Skeletal muscle tissue (tissue), 4 donors: ENCODE data around the gene MCF2L. TPM values are rescaled to one million over a fixed set of nuclear protein-coding genes. Genes with fewer than 3 reads are reported as not detected.

Source experiments
- H3K27ac ChIP-seq: one replicate; pipeline ENCODE4 v1.7.0; 2013; ENCODE audit warnings: mild to moderate bottlenecking, low read depth, low read length, inconsistent platforms
- H3K27me3 ChIP-seq, 3 donors: one replicate each; pipeline ENCODE4 v1.7.0; 2013; ENCODE audit warnings: low read length in 3 of 3; ENCODE audit not compliant: control insufficient read depth in 3 of 3, insufficient read depth in 3 of 3
- H3K36me3 ChIP-seq, 3 donors: one replicate each; pipeline ENCODE4 v1.7.0; 2013; ENCODE audit warnings: low read length in 3 of 3; ENCODE audit not compliant: control insufficient read depth in 3 of 3, insufficient read depth in 3 of 3
- H3K4me1 ChIP-seq, 3 donors: one replicate each; pipeline ENCODE4 v1.7.0; 2013; ENCODE audit warnings: low read length in 3 of 3, mild to moderate bottlenecking in 3 of 3; ENCODE audit not compliant: control insufficient read depth in 3 of 3, insufficient read depth in 3 of 3
- H3K4me3 ChIP-seq, 3 donors: one replicate each; pipeline ENCODE4 v1.7.0; 2013; ENCODE audit warnings: low read length in 3 of 3
- H3K9ac ChIP-seq, 3 donors: one replicate each; pipeline ENCODE4 v1.7.0; 2013; ENCODE audit warnings: low read length in 3 of 3, mild to moderate bottlenecking in 3 of 3, moderate library complexity in 2 of 3, low read depth in 1 of 3
- H3K9me3 ChIP-seq, 3 donors: one replicate each; pipeline ENCODE4 v1.7.0; 2013; ENCODE audit warnings: low read length in 3 of 3; ENCODE audit not compliant: control insufficient read depth in 3 of 3
- total RNA-seq: library from RNA; depleted of rRNA; stranded (reverse); fragments of >200 nt; gene quantifications from one replicate; pipeline ENCODE4 v1.2.3, GENCODE V29; 2014
- donor health status: Osteomylitis.

The MCF2L gene
- total RNA-seq, 1 donor from 2014 or later = 18.3 TPM

GRCh38 chr13:113045251-113046127, 76.5 kb downstream of the MCF2L start:
- Histone ChIP-seq H3K4me1 (peaks cover 20 to 51% (median 39%) of the 10 kb centered on the region in 3 donors), H3K9me3 (no peaks in the 10 kb centered on the region), H3K4me3 (peak overlapping the region in 2 of 3 donors; percentile 25 to 58), H3K27ac (peak overlapping the region; percentile 40), H3K27me3 (peaks cover 32 to 65% (median 56%) of the 10 kb centered on the region in 3 donors), H3K36me3 (no peaks in the 10 kb centered on the region), H3K9ac (peak overlapping the region in 2 of 3 donors; percentile 9 to 60)

GRCh38 chr13:113046128-113046882, 77.3 kb downstream of the MCF2L start:
- peak overlapping the region in 1 of 3 donors; percentile 58 for H3K4me3 ChIP-seq
- peaks cover 33 to 61% (median 55%) of the 10 kb centered on the region in 3 donors for H3K27me3 ChIP-seq
- H3K36me3 ChIP-seq = no peaks in the 10 kb centered on the region
- H3K9ac ChIP-seq = peak overlapping the region in 1 of 3 donors; percentile 60
- H3K9me3 ChIP-seq = no peaks in the 10 kb centered on the region
- H3K4me1 ChIP-seq = peaks cover 20 to 46% (median 30%) of the 10 kb centered on the region in 3 donors
- no peak overlapping the region for H3K27ac ChIP-seq

DNA sequence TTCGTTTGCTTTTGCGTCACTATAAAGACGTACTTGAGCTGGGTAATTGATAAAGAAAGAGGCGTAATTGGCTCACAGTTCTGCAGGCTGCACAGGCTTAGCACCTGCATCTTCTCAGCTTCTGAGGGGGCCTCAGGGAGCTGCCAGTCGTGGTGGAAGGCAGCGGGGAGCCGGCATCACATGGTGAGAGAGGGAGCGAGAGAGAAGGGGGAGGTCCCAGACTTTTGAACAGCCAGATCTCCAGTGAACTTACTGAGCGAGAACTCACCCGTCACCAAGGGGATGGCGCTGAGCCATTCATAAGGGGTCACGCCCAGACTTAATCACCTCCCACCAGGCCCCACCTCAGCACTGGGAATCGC, 77.8 kb downstream of the MCF2L start:
- Histone ChIP-seq H3K36me3 (no peaks in the 10 kb centered on the region), H3K27ac (no peak overlapping the region), H3K4me1 (peaks cover 20 to 41% (median 25%) of the 10 kb centered on the region in 3 donors)

GRCh38 chr13:113047587-113047986, 78.6 kb downstream of the MCF2L start:
- Histone ChIP-seq H3K4me1 (peaks cover 20 to 41% (median 25%) of the 10 kb centered on the region in 3 donors), H3K9me3 (no peaks in the 10 kb centered on the region), H3K27me3 (peaks cover 26 to 53% (median 50%) of the 10 kb centered on the region in 3 donors), H3K27ac (no peak overlapping the region), H3K36me3 (no peaks in the 10 kb centered on the region), H3K9ac (no peak overlapping the region), H3K4me3 (no peak overlapping the region)

More for the DNA sequence above, 77.8 kb downstream of the MCF2L start:
- peaks cover 30 to 58% (median 52%) of the 10 kb centered on the region in 3 donors for H3K27me3 ChIP-seq
- H3K9ac ChIP-seq = no peak overlapping the region
- H3K4me3 ChIP-seq = no peak overlapping the region
- no peaks in the 10 kb centered on the region for H3K9me3 ChIP-seq

DNA sequence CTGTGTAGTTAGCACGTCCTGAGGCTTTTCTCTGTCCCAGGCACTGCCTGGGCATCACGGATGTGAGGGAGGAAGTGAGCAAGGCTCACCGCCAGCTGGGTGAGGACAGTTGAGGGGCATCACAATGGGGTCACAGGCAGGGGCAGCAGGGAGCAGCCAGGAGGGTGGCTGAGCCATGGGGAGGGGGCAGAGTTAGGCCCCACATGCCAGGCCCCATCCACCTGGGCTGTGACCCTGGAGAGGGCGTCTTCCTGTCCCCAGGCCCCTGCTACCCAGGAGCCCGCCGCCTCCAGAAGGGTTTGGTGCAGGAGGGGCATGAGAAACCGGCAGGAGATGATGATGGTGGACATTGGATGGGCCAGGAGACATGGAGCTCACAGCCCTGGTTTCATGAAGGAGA, 79.8 kb downstream of the MCF2L start:
- H3K9me3 ChIP-seq = no peaks in the 10 kb centered on the region
- peaks cover 19 to 36% (median 25%) of the 10 kb centered on the region in 3 donors for H3K4me1 ChIP-seq
- H3K36me3 ChIP-seq = no peaks in the 10 kb centered on the region

DNA sequence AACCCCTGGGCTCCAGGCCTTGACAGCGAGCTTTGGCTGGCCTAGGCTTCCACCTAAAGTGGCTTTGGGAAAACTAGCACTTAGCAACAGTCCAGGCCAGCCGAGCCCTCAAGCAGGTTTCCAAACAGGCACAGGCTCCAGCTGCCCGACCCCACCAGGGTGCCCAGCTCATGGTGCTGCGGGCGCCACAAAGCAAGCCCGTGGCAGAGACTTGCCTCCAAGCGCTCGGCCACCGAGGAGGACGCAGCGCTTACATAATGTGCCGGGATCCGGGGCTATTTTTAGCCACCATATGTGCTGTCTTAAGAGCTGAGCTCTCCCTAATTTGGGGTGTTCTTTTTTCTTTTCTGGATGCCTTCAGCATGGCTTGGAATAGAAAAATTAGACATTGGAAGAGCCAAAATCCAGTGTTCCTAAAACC, 80.5 kb downstream of the MCF2L start:
- Histone ChIP-seq H3K4me1 (peaks cover 16 to 34% (median 19%) of the 10 kb centered on the region in 3 donors), H3K4me3 (peak overlapping the region; percentile 6 to 35 (median 10)), H3K27ac (no peak overlapping the region), H3K27me3 (peaks cover 29 to 51% (median 46%) of the 10 kb centered on the region in 3 donors), H3K9me3 (no peaks in the 10 kb centered on the region), H3K9ac (peak overlapping the region in 2 of 3 donors; percentile 30 to 64), H3K36me3 (no peaks in the 10 kb centered on the region)

More for the DNA sequence above, 79.8 kb downstream of the MCF2L start:
- Histone ChIP-seq H3K27ac (no peak overlapping the region), H3K4me3 (no peak overlapping the region), H3K27me3 (peaks cover 27 to 55% (median 53%) of the 10 kb centered on the region in 3 donors), H3K9ac (no peak overlapping the region)

DNA sequence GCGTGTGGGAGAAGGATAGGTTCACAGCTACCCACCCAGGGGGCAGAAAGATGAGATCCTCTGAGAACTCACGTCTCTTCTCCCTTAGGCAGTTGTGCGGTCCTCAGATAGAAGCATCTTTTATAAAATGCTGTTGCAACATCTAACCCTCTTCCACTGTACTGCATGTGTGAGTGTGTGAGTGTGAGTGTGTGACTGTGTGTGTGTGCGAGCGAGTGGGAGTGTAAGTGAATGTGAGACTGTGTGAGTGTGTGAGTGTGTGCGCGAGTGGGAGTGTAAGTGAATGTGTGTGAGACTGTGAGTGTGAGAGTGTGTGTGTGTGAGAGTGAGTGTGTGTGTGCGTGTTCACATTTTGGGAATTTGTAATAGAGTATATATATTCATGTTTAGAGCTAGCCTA, 81.0 kb downstream of the MCF2L start:
- peaks cover 15 to 29% (median 16%) of the 10 kb centered on the region in 3 donors for H3K4me1 ChIP-seq
- H3K27me3 ChIP-seq = peaks cover 26 to 47% (median 41%) of the 10 kb centered on the region in 3 donors
- H3K36me3 ChIP-seq = no peaks in the 10 kb centered on the region
- H3K9ac ChIP-seq = peak overlapping the region in 1 of 3 donors; percentile 30
- H3K4me3 ChIP-seq = peak overlapping the region in 2 of 3 donors; percentile 10 to 35
- no peak overlapping the region for H3K27ac ChIP-seq
- H3K9me3 ChIP-seq = no peaks in the 10 kb centered on the region

- Histone ChIP-seq H3K27ac (no peak overlapping the region), H3K4me1 (peaks cover 10 to 20% (median 14%) of the 10 kb centered on the region in 3 donors), H3K9ac (no peak overlapping the region), H3K36me3 (no peaks in the 10 kb centered on the region), H3K4me3 (no peak overlapping the region), H3K27me3 (peaks cover 30 to 39% (median 38%) of the 10 kb centered on the region in 3 donors), H3K9me3 (no peaks in the 10 kb centered on the region)
Observed at GRCh38 chr13:113050734-113051431, 81.9 kb downstream of the MCF2L start.

DNA sequence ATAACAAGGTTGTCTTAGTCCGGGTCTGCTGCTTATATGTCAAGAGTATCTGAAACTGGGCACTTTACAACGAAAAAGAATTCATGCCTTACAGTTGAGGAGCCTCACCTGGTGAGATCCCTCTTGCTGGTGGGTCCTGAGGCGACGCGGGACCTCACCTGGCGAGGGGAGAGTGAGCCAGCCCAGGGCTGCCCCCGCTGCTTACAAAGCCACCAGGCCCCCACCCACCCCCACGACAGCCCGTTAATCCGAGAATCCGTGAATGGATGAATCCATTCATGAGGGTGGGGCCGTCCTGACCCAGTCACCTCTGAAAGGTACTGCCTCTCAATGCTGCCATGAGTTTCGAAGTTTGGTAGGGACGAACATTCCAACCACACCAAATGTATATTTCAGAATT, 82.6 kb downstream of the MCF2L start:
- no peak overlapping the region for H3K9ac ChIP-seq
- no peaks in the 10 kb centered on the region for H3K9me3 ChIP-seq
- no peak overlapping the region for H3K4me3 ChIP-seq
- H3K27ac ChIP-seq = no peak overlapping the region
- no peaks in the 10 kb centered on the region for H3K36me3 ChIP-seq
- peaks cover 32 to 39% (median 33%) of the 10 kb centered on the region in 3 donors for H3K27me3 ChIP-seq
- peaks cover 10 to 17% (median 12%) of the 10 kb centered on the region in 3 donors for H3K4me1 ChIP-seq
